ENCODE data around the gene ERCC1.

GRCh38 chr19:45424191-45425058, 708 bp upstream of the ERCC1 start:
- TF ChIP-seq POLR2A (IDR thresholded peaks at IDR 0.05) = peak in 1 of 4 donors; percentile 26
- TF ChIP-seq, protein P1, sequence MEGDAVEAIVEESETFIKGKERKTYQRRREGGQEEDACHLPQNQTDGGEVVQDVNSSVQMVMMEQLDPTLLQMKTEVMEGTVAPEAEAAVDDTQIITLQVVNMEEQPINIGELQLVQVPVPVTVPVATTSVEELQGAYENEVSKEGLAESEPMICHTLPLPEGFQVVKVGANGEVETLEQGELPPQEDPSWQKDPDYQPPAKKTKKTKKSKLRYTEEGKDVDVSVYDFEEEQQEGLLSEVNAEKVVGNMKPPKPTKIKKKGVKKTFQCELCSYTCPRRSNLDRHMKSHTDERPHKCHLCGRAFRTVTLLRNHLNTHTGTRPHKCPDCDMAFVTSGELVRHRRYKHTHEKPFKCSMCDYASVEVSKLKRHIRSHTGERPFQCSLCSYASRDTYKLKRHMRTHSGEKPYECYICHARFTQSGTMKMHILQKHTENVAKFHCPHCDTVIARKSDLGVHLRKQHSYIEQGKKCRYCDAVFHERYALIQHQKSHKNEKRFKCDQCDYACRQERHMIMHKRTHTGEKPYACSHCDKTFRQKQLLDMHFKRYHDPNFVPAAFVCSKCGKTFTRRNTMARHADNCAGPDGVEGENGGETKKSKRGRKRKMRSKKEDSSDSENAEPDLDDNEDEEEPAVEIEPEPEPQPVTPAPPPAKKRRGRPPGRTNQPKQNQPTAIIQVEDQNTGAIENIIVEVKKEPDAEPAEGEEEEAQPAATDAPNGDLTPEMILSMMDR (IDR thresholded peaks at IDR 0.05) = no peak
- TF ChIP-seq EP300 (IDR thresholded peaks at IDR 0.05) = peak in 3 of 4 donors; percentile 30 to 83 (median 81)
- peak; percentile 75 to 93 for TF ChIP-seq POLR2AphosphoS5 (IDR thresholded peaks at IDR 0.05)
